Endothelial cell of umbilical vein (primary cell): ENCODE data around the gene ZP2. TPM values are rescaled to one million over a fixed set of nuclear protein-coding genes. Genes with fewer than 3 reads are reported as not detected.

Experiments
- BruUV-seq: library from RNA; stranded (reverse); fragments of 400-500 nt; replicated peaks from 2 replicates; lab custom pipeline; 2021; lab: Mats Ljungman, UMichigan
- CTCF ChIA-PET: fragments of 300-600, 350-600 bp; sonication (Branson Sonifier 250); formaldehyde crosslinking; loops from one replicate; lab custom pipeline; 2021; ENCODE audit warnings: antibody characterized with exemption, inconsistent platforms; lab: Charles Lee
- POLR2A ChIA-PET: fragments of 300-600, 350-600 bp; sonication (Branson Sonifier 250); formaldehyde crosslinking; loops from one replicate; lab custom pipeline; 2021; ENCODE audit warnings: antibody characterized with exemption, inconsistent platforms; lab: Charles Lee
- DNase-seq: peaks from one replicate; pipeline ENCODE4 v3.0.0-alpha.2; 2011; ENCODE audit warnings: low read depth, low spot score
- FAIRE-seq: peaks from 2 replicates; lab custom pipeline; 2011; peaks lifted over from hg19 to GRCh38; lab: Jason Lieb, UNC
- H2AFZ ChIP-seq: 2 replicates; pipeline ENCODE4 v1.6.0; 2012; ENCODE audit warnings: low read depth, low read length, control low read depth, inconsistent platforms
- H3K27ac ChIP-seq: 2 replicates; pipeline ENCODE4 v1.5.1; 2011; ENCODE audit warnings: low read depth, mild to moderate bottlenecking, control low read depth, low read length, moderate library complexity; ENCODE audit not compliant: insufficient read depth
- H3K27me3 ChIP-seq, 2 experiments: 2 replicates each; pipeline versions ENCODE4 v1.6.0 to v1.6.1; 2011; ENCODE audit warnings: low read length in 2 of 2, mixed read lengths in 1 of 2; ENCODE audit not compliant: control insufficient read depth in 2 of 2, insufficient read depth in 2 of 2
- H3K36me3 ChIP-seq, 2 experiments: 2 replicates in 1 of 2; 3 replicates in 1 of 2; pipeline ENCODE4 v1.5.1; 2011; ENCODE audit warnings: low read length in 2 of 2, mild to moderate bottlenecking in 1 of 2, moderate library complexity in 1 of 2; ENCODE audit not compliant: control insufficient read depth in 2 of 2, insufficient read depth in 2 of 2; ENCODE audit errors: extremely low read depth in 1 of 2
- H3K4me1 ChIP-seq: 3 replicates; pipeline ENCODE4 v1.5.1; 2011; ENCODE audit warnings: mild to moderate bottlenecking, low read length; ENCODE audit not compliant: control insufficient read depth, insufficient read depth; ENCODE audit errors: extremely low read depth
- H3K4me2 ChIP-seq: 2 replicates; pipeline ENCODE4 v1.6.1; 2011; ENCODE audit warnings: low read length, control low read depth, mixed read lengths; ENCODE audit not compliant: insufficient read depth
- H3K4me3 ChIP-seq, 3 experiments: fragments of 200-600 bp in 1 of 3; sonication (generic), shearing (Covaris generic) in 1 of 3; replicated peaks in 1 of 3; 2 replicates each; pipeline ENCODE4 v1.5.1; 2011 to 2016; ENCODE audit warnings: control low read depth in 3 of 3, low read length in 3 of 3, mild to moderate bottlenecking in 2 of 3, inconsistent platforms in 1 of 3, low read depth in 1 of 3, moderate library complexity in 1 of 3; ENCODE audit not compliant: insufficient read depth in 1 of 3
- H3K79me2 ChIP-seq: 2 replicates; pipeline ENCODE4 v1.6.0; 2012; ENCODE audit warnings: low read length, inconsistent platforms; ENCODE audit not compliant: control insufficient read depth, insufficient read depth
- H3K9ac ChIP-seq: replicated peaks from 2 replicates; pipeline ENCODE3; 2011; ENCODE audit warnings: low read length, control low read depth; ENCODE audit not compliant: insufficient read depth; ENCODE audit errors: extremely low read depth
- H3K9me1 ChIP-seq: replicated peaks from 3 replicates; pipeline ENCODE4 v1.6.0; 2011; ENCODE audit warnings: mild to moderate bottlenecking, low read length; ENCODE audit not compliant: control insufficient read depth, insufficient read depth; ENCODE audit errors: extremely low read depth
- H3K9me3 ChIP-seq: replicated peaks from 2 replicates; pipeline ENCODE4 v1.5.1; 2012; ENCODE audit warnings: low read length, inconsistent platforms; ENCODE audit not compliant: control insufficient read depth, insufficient read depth
- H4K20me1 ChIP-seq: replicated peaks from 2 replicates; pipeline ENCODE3; 2011; ENCODE audit warnings: mild to moderate bottlenecking, low read length; ENCODE audit not compliant: control insufficient read depth, insufficient read depth; ENCODE audit errors: extremely low read depth
- EZH2 ChIP-seq: IDR thresholded peaks from 2 replicates; pipeline ENCODE4 v1.6.1; 2012; ENCODE audit warnings: borderline replicate concordance, low read depth, mild to moderate bottlenecking, moderate library complexity, low read length, inconsistent platforms; ENCODE audit not compliant: severe bottlenecking
- FOS ChIP-seq: IDR thresholded peaks from 2 replicates; pipeline ENCODE4 v1.6.1; 2011; ENCODE audit warnings: mild to moderate bottlenecking, low read length, moderate library complexity, borderline replicate concordance; ENCODE audit not compliant: insufficient read depth
- GATA2 ChIP-seq: IDR thresholded peaks from 2 replicates; pipeline ENCODE4 v1.7.0; 2011; ENCODE audit warnings: low read depth, mild to moderate bottlenecking, moderate library complexity, mixed read lengths, low read length; ENCODE audit not compliant: insufficient read length, insufficient read depth
- JUN ChIP-seq: IDR thresholded peaks from 2 replicates; pipeline ENCODE4 v1.6.1; 2011; ENCODE audit warnings: borderline replicate concordance, low read depth; ENCODE audit not compliant: insufficient read length, insufficient read depth
- MYC ChIP-seq: IDR thresholded peaks from one replicate; pipeline ENCODE4 v1.6.1; 2011; ENCODE audit warnings: mild to moderate bottlenecking, low read depth, low read length
- POLR2A ChIP-seq: IDR thresholded peaks from 2 replicates; pipeline ENCODE4 v1.6.1; 2012; ENCODE audit warnings: low read depth, mild to moderate bottlenecking, control low read depth, low read length
- POLR2AphosphoS5 ChIP-seq: IDR thresholded peaks from 2 replicates; pipeline ENCODE4 v1.6.1; 2012; ENCODE audit warnings: low read depth, mild to moderate bottlenecking, control low read depth, low read length, moderate library complexity; ENCODE audit not compliant: insufficient read depth
- dilution Hi-C: fragments of 300-500 bp; cut with MboI; formaldehyde crosslinking; loops from one replicate; pipeline ENCODE4 v1.15.0; 2019; ENCODE audit warnings: low sequenced_read_pairs; ENCODE audit not compliant: extremely low pct_ligation_motif_present
- intact Hi-C: fragments of 100-400 bp; cut with micrococcal nuclease; formaldehyde crosslinking; loops from one replicate; pipeline ENCODE4 v1.10.0; 2022
- polyA plus RNA-seq, 4 experiments: library from polyadenylated mRNA; depleted of rRNA in 3 of 4; stranded (reverse) in 3 of 4; unstranded in 1 of 4; fragments of >200 nt; gene quantifications; 2 replicates each; pipeline versions ENCODE4 v1.2.1 to v1.2.3, GENCODE V29; 2011 to 2012; ENCODE audit warnings: missing spikeins in 1 of 4
- total RNA-seq: library from RNA; stranded (reverse); gene quantifications from 2 replicates; pipeline ENCODE4 v1.2.3, GENCODE V29; 2021
- TF ChIP-seq, protein P1 (sequence below), 2 donors: IDR thresholded peaks; 1 replicate in 1 of 2; 2 replicates in 1 of 2; pipeline ENCODE4 v1.5.1; 2011; ENCODE audit warnings: low read length in 2 of 2, mild to moderate bottlenecking in 2 of 2, moderate library complexity in 2 of 2, control low read depth in 1 of 2, inconsistent platforms in 1 of 2, low read depth in 1 of 2; ENCODE audit not compliant: insufficient read depth in 1 of 2; ENCODE audit errors: extremely low read depth in 1 of 2
- TF ChIP-seq, protein P2 (sequence below): IDR thresholded peaks from 2 replicates; pipeline ENCODE4 v1.6.1; 2011; ENCODE audit not compliant: insufficient read depth, insufficient read length

ZP2 gene
- total and polyA plus RNA-seq, 2 donors (not counting 3 experiments of a cell fraction or from before 2014, with no cell fraction given) = not detected

DNA sequence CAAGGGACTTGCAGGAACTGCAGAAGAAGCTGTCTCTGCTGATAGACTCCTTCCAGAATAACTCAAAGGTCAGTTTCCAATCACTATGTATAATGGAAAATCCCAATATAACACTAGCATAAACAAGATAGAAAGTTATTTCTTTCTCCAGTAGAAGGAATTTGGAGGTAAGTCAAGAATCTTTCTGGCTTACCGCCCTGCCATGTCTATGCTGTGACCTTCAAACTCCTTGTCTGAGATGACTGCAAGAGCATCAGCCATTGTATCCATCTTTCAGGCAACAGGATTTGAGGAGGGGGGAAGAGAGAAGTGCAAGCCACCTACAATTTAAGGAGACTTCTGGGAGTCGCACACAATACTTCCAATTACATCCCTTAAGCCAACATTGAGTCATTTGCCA, 50.2 kb downstream of the ZP2 start:
- dilution Hi-C loops = no loop called here
- no peaks in the 10 kb centered on the region for H3K9me1 ChIP-seq
- no TSS peak for BruUV-seq

More for the DNA sequence above, 50.2 kb downstream of the ZP2 start:
- FAIRE-seq (no peak), DNase-seq (no peak)
- Histone ChIP-seq H3K79me2 (no peaks in the 10 kb centered on the region), H3K4me2 (no peak overlapping the region), H3K27ac (no peak overlapping the region), H3K9me3 (no peaks in the 10 kb centered on the region), H2AFZ (no peak overlapping the region), H4K20me1 (no peaks in the 10 kb centered on the region), H3K36me3 (peaks cover 2 to 9% of the 10 kb centered on the region in 2 experiments), H3K4me3 (no peak overlapping the region), H3K4me1 (peaks cover 13% of the 10 kb centered on the region), H3K27me3 (no peaks in the 10 kb centered on the region), H3K9ac (no peak overlapping the region)
- POLR2A ChIA-PET = no interaction called here
- intact Hi-C loops = no loop called here
- CTCF ChIA-PET = interaction anchor here (1.2 to 1.4 kb wide), 2 partner anchors 18 to 139 kb away, joined by 3 to 8 read pairs; no protein-coding TSS in a partner anchor
- TF ChIP-seq FOS = no peak
- no peak for TF ChIP-seq POLR2A
- TF ChIP-seq, protein P1, sequence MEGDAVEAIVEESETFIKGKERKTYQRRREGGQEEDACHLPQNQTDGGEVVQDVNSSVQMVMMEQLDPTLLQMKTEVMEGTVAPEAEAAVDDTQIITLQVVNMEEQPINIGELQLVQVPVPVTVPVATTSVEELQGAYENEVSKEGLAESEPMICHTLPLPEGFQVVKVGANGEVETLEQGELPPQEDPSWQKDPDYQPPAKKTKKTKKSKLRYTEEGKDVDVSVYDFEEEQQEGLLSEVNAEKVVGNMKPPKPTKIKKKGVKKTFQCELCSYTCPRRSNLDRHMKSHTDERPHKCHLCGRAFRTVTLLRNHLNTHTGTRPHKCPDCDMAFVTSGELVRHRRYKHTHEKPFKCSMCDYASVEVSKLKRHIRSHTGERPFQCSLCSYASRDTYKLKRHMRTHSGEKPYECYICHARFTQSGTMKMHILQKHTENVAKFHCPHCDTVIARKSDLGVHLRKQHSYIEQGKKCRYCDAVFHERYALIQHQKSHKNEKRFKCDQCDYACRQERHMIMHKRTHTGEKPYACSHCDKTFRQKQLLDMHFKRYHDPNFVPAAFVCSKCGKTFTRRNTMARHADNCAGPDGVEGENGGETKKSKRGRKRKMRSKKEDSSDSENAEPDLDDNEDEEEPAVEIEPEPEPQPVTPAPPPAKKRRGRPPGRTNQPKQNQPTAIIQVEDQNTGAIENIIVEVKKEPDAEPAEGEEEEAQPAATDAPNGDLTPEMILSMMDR (IDR thresholded peaks at IDR 0.05; ENCODE audit: extremely low read depth in 1 of 2, insufficient read depth in 1 of 2, low read depth in 1 of 2, low read length in 2 of 2) = no peak
- TF ChIP-seq EZH2 = no peak
- no peak for TF ChIP-seq JUN
- TF ChIP-seq, protein P2, sequence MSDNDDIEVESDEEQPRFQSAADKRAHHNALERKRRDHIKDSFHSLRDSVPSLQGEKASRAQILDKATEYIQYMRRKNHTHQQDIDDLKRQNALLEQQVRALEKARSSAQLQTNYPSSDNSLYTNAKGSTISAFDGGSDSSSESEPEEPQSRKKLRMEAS = no peak
- TF ChIP-seq POLR2AphosphoS5 = no peak
- no peak for TF ChIP-seq GATA2
- no peak for TF ChIP-seq MYC
